Activated T-cell treated with anti-CD3 and anti-CD28 coated beads, Interleukin-2, amount 50 U/mL, for 24 hours (primary cell): Measurements from ENCODE around the gene CACNA2D3.
"Not testable (repeated sequence)": the region's sequence is repeated elsewhere in the genome, so short reads cannot be mapped to it uniquely, and the experiment has no call there.

ENCODE experiments used
- DNase-seq: peaks from one replicate; pipeline ENCODE4 v3.0.0-alpha.2; 2020
- H3K27ac Mint-ChIP-seq: 2 replicates; pipeline ENCODE4 v1.8.0; 2020; ENCODE audit warnings: mild to moderate bottlenecking, mixed read lengths
- H3K27me3 Mint-ChIP-seq: 2 replicates; pipeline ENCODE4 v1.8.0; 2020; ENCODE audit warnings: mixed read lengths
- H3K36me3 Mint-ChIP-seq: 2 replicates; pipeline ENCODE4 v1.8.0; 2020; ENCODE audit warnings: low read depth, mixed read lengths
- H3K4me1 Mint-ChIP-seq: 2 replicates; pipeline ENCODE4 v1.8.0; 2020; ENCODE audit warnings: low read depth, mixed read lengths
- H3K4me3 Mint-ChIP-seq: 2 replicates; pipeline ENCODE4 v1.8.0; 2020; ENCODE audit warnings: mild to moderate bottlenecking, moderate library complexity, mixed read lengths
- H3K9me3 Mint-ChIP-seq: 2 replicates; pipeline ENCODE4 v1.8.0; 2020; ENCODE audit warnings: mixed read lengths

Gene CACNA2D3

GRCh38 chr3:54955941-54956340 is 833.6 kb downstream of the CACNA2D3 start:
- DNase-seq = no peak
- H3K4me1 Mint-ChIP-seq = no peaks in the 10 kb centered on the region
- no peaks in the 10 kb centered on the region for H3K36me3 Mint-ChIP-seq
- no peak overlapping the region for H3K27ac Mint-ChIP-seq
- H3K27me3 Mint-ChIP-seq = no peaks in the 10 kb centered on the region
- H3K9me3 Mint-ChIP-seq = no peaks in the 10 kb centered on the region
- no peak overlapping the region for H3K4me3 Mint-ChIP-seq

- no peaks in the 10 kb centered on the region for H3K27me3 Mint-ChIP-seq
- H3K27ac Mint-ChIP-seq = no peak overlapping the region
- no peaks in the 10 kb centered on the region for H3K36me3 Mint-ChIP-seq
- H3K9me3 Mint-ChIP-seq = no peaks in the 10 kb centered on the region
- no peaks in the 10 kb centered on the region for H3K4me1 Mint-ChIP-seq
- no peak for DNase-seq
- H3K4me3 Mint-ChIP-seq = no peak overlapping the region
Observed at GRCh38 chr3:54957711-54958110, 835.4 kb downstream of the CACNA2D3 start.

DNA sequence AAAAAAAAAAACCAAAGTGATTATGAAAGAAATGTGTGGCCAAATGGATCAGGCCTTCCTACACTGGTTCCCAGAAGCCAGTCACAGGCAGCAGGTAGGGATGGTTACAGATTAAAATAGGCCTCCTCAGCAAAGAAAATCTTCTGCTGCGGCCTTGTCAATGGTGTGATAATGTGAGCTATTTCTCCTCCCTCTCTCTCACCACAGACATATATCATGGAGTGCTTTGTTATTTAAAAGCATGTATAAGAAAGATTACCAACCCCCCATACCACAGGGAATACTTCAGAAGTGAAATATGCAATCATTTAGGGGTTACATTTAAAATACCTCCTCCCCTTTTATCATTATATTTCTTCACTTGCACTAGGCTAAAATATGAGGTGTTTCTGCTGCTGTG is 837.7 kb downstream of the CACNA2D3 start:
- Mint-ChIP-seq H3K27ac (no peak overlapping the region), H3K4me1 (no peaks in the 10 kb centered on the region), H3K36me3 (no peaks in the 10 kb centered on the region), H3K4me3 (no peak overlapping the region), H3K9me3 (no peaks in the 10 kb centered on the region), H3K27me3 (no peaks in the 10 kb centered on the region)
- no peak for DNase-seq

DNA sequence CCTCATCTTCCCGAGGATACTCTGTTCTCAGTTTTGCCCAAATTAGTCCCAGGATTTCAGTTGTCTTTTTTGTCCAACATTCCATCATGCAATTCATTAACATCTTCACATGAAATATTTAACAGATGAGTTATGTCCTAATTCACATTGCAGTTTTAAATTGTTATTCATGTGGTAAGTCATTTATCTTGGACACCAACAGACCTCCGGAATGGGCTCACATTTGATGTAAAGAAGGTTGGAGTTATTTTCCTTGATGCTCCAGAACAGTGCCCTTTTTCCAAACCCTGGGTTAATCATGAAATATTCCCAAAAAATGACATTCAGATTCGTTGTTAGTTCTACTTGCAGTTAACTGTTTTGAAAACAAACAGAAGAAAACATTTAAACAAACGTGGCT is 838.3 kb downstream of the CACNA2D3 start:
- Mint-ChIP-seq H3K9me3 (no peaks in the 10 kb centered on the region), H3K27me3 (no peaks in the 10 kb centered on the region), H3K4me1 (no peaks in the 10 kb centered on the region), H3K36me3 (no peaks in the 10 kb centered on the region), H3K27ac (no peak overlapping the region), H3K4me3 (no peak overlapping the region)
- DNase-seq = no peak

GRCh38 chr3:54962200-54962599 is 839.8 kb downstream of the CACNA2D3 start:
- Mint-ChIP-seq H3K9me3 (no peaks in the 10 kb centered on the region), H3K4me3 (no peak overlapping the region), H3K27ac (no peak overlapping the region), H3K27me3 (no peaks in the 10 kb centered on the region), H3K36me3 (no peaks in the 10 kb centered on the region), H3K4me1 (no peaks in the 10 kb centered on the region)
- DNase-seq = no peak

GRCh38 chr3:54963641-54964040 is 841.3 kb downstream of the CACNA2D3 start:
- H3K36me3 Mint-ChIP-seq = no peaks in the 10 kb centered on the region
- DNase-seq = no peak
- H3K4me3 Mint-ChIP-seq = no peak overlapping the region
- no peaks in the 10 kb centered on the region for H3K4me1 Mint-ChIP-seq
- H3K27me3 Mint-ChIP-seq = no peaks in the 10 kb centered on the region
- no peaks in the 10 kb centered on the region for H3K9me3 Mint-ChIP-seq
- no peak overlapping the region for H3K27ac Mint-ChIP-seq

DNA sequence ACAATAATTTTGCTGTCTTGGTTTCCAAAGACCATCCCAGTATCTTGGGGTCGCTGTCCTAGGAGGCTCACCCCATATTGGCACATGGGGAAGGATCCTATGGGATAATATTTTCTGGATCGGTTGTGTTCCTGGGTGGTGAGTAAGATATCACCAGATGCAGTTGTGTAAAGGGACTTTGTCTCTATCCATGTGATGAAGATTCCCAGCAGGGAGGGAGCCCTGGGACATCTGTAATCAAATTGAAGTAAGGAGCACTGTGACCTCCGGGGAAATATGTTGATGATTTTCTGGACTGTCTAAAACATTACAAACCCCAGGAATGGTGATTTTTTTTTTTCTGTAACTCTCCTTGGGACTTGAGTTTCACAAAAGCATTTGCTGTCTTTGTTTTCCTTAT is 841.7 kb downstream of the CACNA2D3 start:
- no peaks in the 10 kb centered on the region for H3K27me3 Mint-ChIP-seq
- no peaks in the 10 kb centered on the region for H3K36me3 Mint-ChIP-seq
- H3K9me3 Mint-ChIP-seq = no peaks in the 10 kb centered on the region
- no peak overlapping the region for H3K4me3 Mint-ChIP-seq
- no peak overlapping the region for H3K27ac Mint-ChIP-seq
- no peak for DNase-seq
- H3K4me1 Mint-ChIP-seq = no peaks in the 10 kb centered on the region

GRCh38 chr3:54965746-54966145 is 843.4 kb downstream of the CACNA2D3 start:
- H3K36me3 Mint-ChIP-seq = no peaks in the 10 kb centered on the region
- H3K27ac Mint-ChIP-seq = no peak overlapping the region
- no peak overlapping the region for H3K4me3 Mint-ChIP-seq
- no peaks in the 10 kb centered on the region for H3K4me1 Mint-ChIP-seq
- no peaks in the 10 kb centered on the region for H3K9me3 Mint-ChIP-seq
- H3K27me3 Mint-ChIP-seq = no peaks in the 10 kb centered on the region
- DNase-seq = no peak

- Mint-ChIP-seq H3K36me3 (no peaks in the 10 kb centered on the region), H3K9me3 (peaks cover 5% of the 10 kb centered on the region), H3K27me3 (no peaks in the 10 kb centered on the region), H3K4me3 (no peak overlapping the region), H3K4me1 (no peaks in the 10 kb centered on the region), H3K27ac (no peak overlapping the region)
- DNase-seq = no peak
Observed at GRCh38 chr3:54966979-54967378, 844.6 kb downstream of the CACNA2D3 start.

DNA sequence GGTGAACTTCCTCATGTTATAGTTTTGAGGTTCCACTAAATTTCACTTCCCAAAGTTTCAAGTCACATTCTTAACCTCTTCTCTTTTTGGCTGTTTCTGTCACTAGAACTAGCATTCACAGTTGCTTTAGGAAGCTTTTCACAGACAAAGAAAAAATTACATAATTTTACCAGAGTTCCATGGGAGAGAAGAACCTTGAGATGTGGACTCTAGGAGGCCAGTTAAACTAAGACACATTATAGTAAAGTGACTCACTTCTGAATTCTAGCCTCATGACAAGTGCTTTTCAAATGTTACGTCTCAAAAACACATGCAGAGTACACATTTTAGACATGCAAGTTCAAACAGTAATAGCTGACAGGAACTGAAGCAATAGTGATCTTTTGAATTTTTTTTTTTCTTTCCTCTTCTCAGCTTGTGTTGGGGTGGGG is 845.4 kb downstream of the CACNA2D3 start:
- Mint-ChIP-seq H3K4me1 (no peaks in the 10 kb centered on the region), H3K9me3 (peaks cover 5% of the 10 kb centered on the region), H3K27me3 (no peaks in the 10 kb centered on the region), H3K4me3 (no peak overlapping the region), H3K36me3 (no peaks in the 10 kb centered on the region), H3K27ac (no peak overlapping the region)
- no peak for DNase-seq

DNA sequence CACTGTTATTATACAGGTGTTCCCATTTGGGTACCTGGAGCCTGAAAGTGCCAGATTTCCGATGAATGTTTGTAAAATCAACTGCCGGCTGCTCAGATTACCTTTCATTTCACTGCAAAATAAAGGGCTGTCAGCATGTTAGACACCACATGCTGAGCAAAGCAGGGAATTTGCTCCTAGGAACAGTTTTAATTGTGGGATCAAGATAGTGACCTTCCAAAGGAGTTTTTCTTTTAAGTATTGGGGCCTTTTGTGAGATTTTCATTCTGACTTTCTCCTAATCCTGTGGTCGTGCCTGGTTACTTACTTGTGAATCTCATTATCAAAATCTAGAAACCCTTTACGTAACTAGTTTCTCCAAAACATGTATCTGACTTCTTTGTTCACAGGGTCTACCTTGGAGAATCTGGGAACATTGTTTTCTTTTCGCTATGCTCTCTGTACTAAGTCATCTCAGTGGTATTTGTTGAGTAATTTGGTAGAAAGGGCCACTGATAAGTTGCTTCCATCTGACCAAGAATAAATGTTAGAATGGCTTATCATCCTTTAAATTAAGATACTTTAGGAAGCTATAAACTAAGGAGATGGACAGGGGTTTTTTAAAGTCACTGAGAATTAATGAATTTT is 846.3 kb downstream of the CACNA2D3 start:
- no peak overlapping the region for H3K27ac Mint-ChIP-seq

GRCh38 chr3:54969652-54970051 is 847.3 kb downstream of the CACNA2D3 start:
- H3K4me1 Mint-ChIP-seq = no peaks in the 10 kb centered on the region
- H3K36me3 Mint-ChIP-seq = no peaks in the 10 kb centered on the region
- H3K4me3 Mint-ChIP-seq = no peak overlapping the region
- H3K27ac Mint-ChIP-seq = no peak overlapping the region
- no peaks in the 10 kb centered on the region for H3K27me3 Mint-ChIP-seq
- H3K9me3 Mint-ChIP-seq = peaks cover 5% of the 10 kb centered on the region
- DNase-seq = no peak

More for the DNA sequence above, 846.3 kb downstream of the CACNA2D3 start:
- DNase-seq = no peak
- Mint-ChIP-seq H3K4me1 (no peaks in the 10 kb centered on the region), H3K4me3 (no peak overlapping the region), H3K27me3 (no peaks in the 10 kb centered on the region), H3K36me3 (no peaks in the 10 kb centered on the region), H3K9me3 (peaks cover 5% of the 10 kb centered on the region)

DNA sequence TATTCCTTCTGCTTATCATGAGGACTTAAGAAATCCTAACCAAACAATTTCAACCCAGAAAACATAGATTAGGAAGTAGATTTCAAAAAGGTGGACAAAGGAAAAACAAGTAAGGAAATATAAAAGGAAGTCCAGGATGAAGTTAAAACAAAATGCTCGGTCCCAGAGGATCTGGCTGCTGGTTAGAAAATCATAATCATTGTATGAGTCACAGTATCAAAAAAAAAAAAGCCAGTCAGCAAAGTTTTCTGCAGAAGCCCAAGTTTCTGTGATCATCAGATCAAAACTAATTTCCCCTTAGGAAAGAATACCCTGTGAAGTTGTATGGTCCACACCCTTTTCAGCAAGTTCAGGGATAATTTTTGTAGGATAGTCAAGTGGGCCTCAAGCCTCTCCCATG is 848.5 kb downstream of the CACNA2D3 start:
- no peaks in the 10 kb centered on the region for H3K4me1 Mint-ChIP-seq
- no peak for DNase-seq
- H3K9me3 Mint-ChIP-seq = peaks cover 5% of the 10 kb centered on the region
- H3K36me3 Mint-ChIP-seq = no peaks in the 10 kb centered on the region
- H3K4me3 Mint-ChIP-seq = no peak overlapping the region
- no peak overlapping the region for H3K27ac Mint-ChIP-seq
- no peaks in the 10 kb centered on the region for H3K27me3 Mint-ChIP-seq

GRCh38 chr3:54977439-54977838 is 855.1 kb downstream of the CACNA2D3 start:
- peaks cover 8% of the 10 kb centered on the region for H3K9me3 Mint-ChIP-seq
- H3K36me3 Mint-ChIP-seq = no peaks in the 10 kb centered on the region
- DNase-seq = no peak
- H3K4me1 Mint-ChIP-seq = no peaks in the 10 kb centered on the region
- no peak overlapping the region for H3K4me3 Mint-ChIP-seq
- H3K27me3 Mint-ChIP-seq = no peaks in the 10 kb centered on the region
- no peak overlapping the region for H3K27ac Mint-ChIP-seq

DNA sequence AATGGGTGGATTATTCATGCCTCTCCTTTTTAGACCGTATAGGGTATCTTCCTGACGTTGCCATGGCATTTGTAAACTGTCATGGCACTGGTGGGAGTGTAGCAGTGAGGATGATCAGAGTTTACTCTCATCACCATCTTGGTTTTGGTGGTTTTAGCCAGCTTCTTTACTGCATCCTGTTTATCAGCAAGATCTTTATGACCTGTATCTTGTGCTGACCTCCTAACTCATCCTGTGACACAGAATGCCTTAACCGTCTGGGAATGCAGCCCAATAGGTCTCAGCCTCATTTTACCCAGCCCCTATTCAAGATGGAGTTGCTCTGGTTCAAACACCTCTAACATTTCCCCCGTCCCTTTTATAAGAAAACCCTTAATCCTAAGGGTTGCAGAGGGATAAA is 855.6 kb downstream of the CACNA2D3 start:
- not testable (repeated sequence) for H3K9me3 Mint-ChIP-seq, H3K27me3 Mint-ChIP-seq, H3K4me3 Mint-ChIP-seq, H3K27ac Mint-ChIP-seq, H3K36me3 Mint-ChIP-seq, H3K4me1 Mint-ChIP-seq, DNase-seq

DNA sequence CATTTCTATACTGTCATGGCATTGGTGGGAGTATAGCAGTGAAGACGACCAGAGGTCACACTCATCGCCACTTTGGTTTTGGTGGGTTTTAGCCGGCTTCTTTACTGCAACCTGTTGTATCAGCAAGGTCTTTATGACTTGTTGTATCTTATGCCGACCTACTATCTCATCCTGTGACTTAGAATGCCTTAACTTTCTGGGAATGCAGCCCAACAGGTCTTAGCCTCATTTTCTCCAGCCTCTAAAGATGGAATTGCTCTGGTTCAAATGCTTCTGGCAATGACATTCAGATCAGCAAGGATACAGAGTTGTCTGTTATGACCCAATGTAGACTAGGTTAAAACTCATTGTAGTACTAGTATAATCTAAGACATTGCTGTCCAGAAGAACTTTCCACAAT is 860.5 kb downstream of the CACNA2D3 start:
- DNase-seq = no peak
- no peak overlapping the region for H3K27ac Mint-ChIP-seq

More for the DNA sequence above, 860.5 kb downstream of the CACNA2D3 start:
- peaks cover 8% of the 10 kb centered on the region for H3K9me3 Mint-ChIP-seq
- H3K4me1 Mint-ChIP-seq = no peaks in the 10 kb centered on the region
- no peak overlapping the region for H3K4me3 Mint-ChIP-seq
- no peaks in the 10 kb centered on the region for H3K36me3 Mint-ChIP-seq
- no peaks in the 10 kb centered on the region for H3K27me3 Mint-ChIP-seq
